ENCODE data around the gene CLDN16.

GRCh38 chr3:190375671-190376070, 12.3 kb upstream of the CLDN16 start:
- no peak for TF ChIP-seq CTCF (IDR thresholded peaks at IDR 0.05; ENCODE audit: borderline replicate concordance, extremely low read depth, low read length, poor library complexity, severe bottlenecking)
- TF ChIP-seq EZH2 (IDR thresholded peaks at IDR 0.05; ENCODE audit: borderline replicate concordance, low read depth, low read length, severe bottlenecking): no peak

Data from DND-41 (cell line).